NK-92 treated with Interleukin-12 subunit alpha and Interleukin-12 subunit beta, amount 100 ng/mL, for 24 hours (cell line): ENCODE results near the gene LNX1.
"Not testable (repeated sequence)": the region's sequence is repeated elsewhere in the genome, so short reads cannot be mapped to it uniquely, and the experiment has no call there.

Experiments
- DNase-seq: peaks from one replicate; lab custom pipeline; 2025; lab: John Stamatoyannopoulos, UW

The LNX1 gene

DNA sequence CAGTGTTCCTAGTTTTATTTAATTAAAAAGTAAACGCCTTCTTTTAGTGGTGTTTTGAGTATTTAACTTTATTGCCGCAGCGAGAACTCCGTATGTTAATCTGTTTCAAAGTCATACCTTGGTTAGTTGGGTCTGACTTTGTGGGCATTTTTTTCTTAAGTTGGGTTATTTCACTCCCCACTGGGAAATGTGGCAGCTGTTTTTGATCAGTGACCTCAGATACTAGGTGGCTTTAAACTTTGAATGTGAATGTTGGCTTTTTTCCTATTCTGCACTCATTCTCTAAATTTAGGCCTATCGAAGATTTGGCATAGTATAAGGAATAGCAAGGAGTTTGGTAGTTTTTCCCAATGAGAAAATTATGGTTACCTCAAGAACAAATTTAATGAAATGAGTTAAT lies 127.9 kb downstream of the LNX1 start:
- no peak for DNase-seq

DNA sequence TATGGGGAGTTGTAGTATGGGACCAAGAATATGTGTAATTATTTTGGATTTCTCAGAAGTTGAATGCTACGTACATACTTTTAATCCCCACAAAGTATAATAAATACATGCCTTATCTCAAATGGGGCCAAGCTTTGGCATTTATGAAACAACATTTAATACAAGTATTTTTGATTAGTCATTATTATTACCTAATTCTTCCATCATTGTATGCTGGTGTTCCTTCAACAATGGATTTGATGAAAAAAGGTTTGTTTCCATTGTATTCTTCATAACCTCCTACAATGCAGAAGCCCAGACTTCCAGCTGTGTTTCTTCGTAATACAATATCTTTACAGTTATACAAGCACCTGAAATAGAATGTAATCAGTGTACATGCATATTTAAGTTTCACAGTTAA lies 130.0 kb downstream of the LNX1 start:
- no peak for DNase-seq

DNA sequence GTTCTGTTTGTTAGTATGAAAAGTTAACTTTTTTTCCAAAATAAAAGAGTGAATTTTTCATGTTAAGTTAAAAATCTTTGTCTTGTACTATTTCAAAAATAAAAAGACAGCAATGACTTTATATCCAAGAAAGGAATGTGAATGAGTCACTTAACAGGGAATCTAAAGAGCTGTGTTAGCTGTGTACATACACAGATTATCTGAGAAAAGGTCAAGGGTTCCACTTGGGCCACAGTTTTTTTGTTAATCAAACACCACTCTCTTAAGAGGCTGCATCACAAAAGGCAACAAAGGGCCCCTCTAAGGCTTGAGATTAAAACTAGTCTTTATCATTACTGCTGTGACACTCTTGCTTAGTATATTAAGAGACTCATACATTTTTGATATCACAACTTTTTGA lies 131.7 kb downstream of the LNX1 start:
- no peak for DNase-seq

DNA sequence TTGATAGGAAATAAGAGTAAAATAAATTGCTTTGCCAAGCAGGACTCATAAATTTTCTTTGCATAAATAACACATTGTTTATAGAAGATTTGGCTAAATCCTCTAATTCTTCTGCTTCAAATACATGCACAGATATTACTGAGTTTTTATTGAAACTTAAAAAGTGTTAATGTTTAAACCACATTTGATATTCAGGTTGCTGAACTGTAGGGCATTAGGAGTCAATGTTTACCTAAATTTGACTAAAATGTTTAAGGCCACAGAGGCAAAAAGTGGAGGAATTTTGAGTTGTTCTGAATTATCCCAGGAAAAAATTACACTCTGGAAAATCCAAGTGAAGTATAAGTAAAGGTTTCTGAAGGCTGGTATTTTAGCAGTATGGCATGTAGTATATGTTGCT lies 135.1 kb downstream of the LNX1 start:
- DNase-seq: no peak

DNA sequence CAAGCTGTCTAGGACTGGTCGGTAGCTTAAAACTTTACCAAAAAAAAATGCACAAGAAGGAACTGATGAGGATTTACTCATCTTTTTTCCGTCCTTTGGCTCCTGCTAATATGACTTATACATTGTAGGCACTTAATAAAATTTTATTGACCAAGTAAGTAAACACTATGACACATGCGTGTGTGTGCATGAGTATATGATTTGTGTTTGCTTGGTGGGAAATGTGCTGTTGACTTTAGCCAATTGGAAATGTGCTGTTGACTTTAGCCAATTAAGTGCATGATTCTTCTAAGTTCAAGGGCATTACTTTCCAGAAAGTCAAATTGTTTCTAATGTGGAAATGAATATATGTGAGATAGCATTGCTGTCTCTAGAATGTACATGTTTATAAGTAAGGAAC lies 135.5 kb downstream of the LNX1 start:
- no peak for DNase-seq

DNA sequence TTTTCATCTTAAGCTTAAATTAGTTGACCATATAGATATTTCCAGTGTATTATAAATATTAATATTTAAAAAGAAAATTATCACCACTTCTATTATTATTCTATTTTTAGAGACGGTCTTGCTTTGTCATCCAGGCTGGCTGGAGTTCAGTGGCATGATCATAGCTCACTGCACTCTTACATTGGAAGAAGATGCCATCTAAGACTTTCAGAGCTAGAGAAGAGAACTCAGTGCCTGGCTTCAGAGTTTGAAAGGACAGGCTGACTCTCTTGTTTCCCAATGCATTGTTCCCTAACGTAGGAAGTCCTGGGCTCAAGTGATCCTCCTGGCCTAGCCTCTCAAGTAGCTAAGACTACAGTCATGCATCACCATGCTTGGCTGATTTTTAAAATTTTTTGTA lies 137.9 kb downstream of the LNX1 start:
- DNase-seq: no peak

DNA sequence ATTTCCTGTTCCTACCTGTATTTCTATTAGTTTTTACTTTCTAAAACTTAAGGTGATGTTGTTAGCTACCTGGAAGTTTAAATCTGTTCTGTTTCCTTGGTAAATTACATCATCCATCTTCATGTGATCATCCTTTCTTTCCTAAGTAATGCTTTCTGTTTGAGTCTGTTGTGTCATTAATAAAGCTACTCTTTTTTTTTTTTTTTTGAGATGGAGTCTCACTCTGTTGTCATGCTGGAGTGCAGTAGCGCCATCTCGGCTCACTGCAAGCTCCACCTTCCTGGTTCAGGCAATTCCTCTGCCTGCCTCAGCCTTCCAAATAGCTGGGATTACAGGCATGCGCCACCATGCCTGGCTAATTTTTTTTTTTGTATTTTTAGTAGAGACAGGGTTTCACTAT lies 140.5 kb downstream of the LNX1 start:
- DNase-seq: no peak

DNA sequence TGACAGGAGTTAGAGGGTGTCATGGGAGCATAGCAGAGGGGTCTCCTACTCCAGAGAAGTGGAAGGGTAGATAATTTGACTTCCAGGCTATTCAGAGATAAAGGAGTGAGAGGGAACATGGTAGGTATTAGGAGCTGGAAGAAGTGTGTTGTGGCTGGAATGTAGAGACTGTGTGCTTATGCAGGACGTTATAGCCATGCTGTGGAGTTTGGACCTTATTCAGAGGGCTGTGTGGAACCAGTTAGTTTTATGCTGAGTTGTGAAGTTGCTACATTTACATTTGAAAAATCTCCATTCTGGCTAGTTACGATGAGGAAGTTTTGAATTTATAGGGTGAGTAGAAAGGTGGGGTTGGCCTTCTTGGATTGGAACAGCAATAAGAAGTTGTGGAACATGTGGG lies 146.3 kb downstream of the LNX1 start:
- DNase-seq: no peak

DNA sequence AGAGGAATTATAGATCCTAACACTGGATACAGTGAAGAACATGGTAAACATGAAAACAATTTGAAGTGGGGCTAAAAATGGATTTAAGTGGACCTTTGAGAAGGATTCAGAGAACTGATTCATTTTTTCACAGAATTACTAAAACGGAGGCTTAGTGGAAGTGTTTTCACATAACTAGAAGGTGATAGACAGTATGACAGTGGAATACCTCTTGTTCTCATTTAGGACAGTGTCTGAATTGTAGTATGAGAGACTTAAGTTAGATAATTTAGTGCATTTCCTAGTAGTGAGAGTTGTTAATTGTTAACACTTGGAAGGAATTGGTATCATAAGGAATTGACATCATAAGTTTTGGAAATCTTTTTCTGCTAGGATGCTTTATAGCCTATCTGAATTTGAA lies 149.7 kb downstream of the LNX1 start:
- no peak for DNase-seq

DNA sequence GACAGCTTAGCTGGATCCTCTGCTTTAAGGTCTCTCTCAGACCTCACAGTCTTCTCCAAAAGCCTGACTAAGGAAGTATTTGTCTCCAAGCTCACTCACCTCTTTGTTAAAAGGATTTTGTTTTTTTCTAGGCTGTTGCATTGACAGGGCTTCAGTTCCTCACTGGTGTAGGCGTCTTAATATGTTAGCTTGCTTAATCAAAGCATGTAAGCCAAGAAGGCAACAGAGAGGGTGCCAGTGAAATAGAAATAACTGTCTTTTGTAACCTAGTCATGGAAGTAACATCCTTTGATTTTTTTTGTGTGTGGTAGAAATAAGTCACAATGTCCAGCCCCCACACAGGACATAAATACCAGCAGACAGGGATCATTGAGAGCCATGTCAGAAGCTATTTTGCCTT lies 155.0 kb downstream of the LNX1 start:
- no peak for DNase-seq

DNA sequence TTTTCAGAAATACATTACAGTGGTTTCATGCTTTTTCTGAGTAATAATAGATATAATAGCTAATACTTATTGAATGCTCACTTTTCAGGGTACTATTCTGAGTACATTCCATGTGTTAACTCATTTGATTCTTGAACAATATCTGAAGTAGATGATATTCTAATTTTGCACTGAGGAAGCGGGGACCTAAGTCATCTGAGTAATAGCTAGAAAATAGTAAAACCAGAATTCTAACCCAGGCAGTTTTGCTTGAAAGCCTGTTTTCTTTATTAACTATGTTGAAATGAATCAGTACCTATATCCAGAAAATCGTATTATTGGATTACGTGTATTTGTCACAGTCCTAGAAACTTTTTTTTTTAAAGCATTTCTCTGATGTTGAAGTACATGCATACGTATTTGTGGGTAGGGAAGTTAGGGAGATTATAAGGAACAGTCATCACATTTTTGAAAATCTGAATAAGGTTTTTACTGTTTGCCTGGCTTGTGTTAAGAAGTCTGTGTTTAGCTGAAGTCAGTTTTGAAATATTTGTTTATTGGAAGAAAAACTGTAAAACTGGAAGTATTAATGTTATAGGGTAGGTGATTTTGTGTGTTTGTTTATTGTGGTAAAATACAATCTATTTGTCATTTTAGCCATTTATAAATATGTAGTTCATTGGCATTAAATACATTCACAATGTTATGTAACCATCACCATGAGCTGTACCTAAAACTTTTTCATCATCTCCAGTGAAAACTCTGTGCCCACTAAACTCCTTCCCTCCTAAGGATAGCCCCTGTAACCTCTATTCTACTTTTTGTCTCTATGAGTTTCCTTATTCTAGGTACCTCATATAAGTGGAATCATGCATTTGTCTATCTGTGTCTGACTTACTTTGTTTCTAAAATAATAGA lies 158.5 kb downstream of the LNX1 start:
- no peak for DNase-seq

DNA sequence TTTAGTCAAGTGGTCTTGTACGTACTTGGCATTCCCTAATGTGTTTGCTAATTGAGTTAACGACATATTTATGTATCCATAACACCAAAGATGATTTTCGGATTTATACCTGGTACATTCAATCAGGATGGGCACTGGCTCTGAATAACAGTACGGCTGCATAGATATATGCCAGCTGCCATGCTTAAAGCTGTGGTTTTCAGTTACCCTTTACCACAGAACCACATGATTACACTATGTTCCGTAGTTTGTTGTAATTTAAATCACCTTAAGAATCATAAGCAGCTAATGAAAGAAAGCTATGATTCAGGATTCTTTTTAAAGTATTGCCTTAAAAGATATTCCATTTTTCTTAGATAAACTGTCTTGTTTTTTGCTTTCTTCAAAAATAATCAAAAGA lies 160.2 kb downstream of the LNX1 start:
- DNase-seq: no peak

DNA sequence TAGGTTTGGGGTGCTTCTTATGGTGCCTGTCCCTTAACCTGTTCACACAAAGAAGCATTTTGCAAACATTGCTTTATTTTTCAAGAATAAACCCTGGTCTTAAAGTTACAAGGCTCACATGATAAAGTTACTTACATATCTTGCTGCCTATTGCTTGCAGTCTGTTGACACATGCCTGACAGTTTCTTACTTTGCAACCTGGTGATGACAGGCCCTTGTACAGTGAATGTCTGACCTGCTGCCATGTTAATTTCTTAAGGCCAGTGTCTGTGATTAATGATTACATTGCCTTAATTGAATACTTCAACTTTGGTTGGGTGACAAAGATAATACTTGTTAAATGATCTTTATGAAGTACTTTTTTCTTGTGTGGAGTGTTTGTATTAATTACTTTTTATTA lies 163.9 kb downstream of the LNX1 start:
- no peak for DNase-seq

DNA sequence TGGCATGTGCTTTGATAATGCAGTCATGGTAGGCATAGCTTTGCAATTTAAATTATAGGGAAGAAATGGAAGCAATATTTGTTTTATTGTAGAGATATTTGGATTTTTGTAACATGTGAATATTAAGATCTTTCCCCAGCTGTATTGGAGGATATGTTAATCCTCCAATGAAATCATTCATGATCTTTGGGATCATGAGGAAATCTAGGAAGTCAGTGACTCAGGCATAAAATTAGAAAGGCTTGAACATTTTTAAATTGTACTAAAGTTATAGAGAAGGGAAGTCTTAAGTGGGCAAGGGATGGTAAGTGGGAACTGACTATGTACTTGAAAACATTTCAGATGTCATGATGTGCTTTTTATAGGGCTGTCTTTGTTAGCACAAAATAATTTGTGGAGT lies 167.0 kb downstream of the LNX1 start:
- DNase-seq: no peak

DNA sequence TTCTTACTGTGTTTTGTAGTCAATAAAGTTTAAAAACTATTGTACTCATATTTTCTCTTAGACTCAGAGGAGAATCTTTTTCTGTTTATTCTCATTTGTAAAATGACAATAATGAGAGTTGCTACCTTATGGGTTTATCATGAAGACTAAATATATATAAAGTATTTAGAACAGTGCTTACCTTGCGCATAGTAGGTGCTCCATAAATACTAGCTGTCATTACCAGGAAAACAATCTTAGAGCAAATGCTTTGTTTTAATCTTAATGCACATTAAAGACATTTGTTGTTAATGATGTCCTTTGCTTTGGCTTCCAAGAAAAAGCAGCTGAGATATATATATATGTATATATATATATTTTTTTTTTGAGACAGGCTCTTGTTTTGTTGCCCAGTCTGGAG lies 168.9 kb downstream of the LNX1 start:
- DNase-seq: no peak

DNA sequence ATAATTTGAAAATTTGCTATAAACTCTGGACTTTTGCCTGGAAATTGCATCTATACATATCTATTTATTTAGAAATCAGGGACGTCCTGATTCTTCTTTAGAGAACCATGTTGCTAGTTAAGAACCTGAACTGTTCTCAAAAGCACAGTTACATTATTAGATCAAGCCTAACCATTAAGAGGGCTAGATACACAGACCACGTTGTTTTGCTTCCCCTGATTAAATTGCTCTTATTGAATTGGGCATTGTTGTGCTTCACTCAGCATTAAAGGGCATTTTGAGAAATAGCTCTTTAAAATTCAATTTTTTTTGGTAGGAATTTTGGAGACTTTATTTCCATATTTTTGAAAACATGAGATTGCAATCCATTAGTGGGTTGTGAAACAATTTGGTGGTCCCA lies 169.5 kb downstream of the LNX1 start:
- DNase-seq: no peak

DNA sequence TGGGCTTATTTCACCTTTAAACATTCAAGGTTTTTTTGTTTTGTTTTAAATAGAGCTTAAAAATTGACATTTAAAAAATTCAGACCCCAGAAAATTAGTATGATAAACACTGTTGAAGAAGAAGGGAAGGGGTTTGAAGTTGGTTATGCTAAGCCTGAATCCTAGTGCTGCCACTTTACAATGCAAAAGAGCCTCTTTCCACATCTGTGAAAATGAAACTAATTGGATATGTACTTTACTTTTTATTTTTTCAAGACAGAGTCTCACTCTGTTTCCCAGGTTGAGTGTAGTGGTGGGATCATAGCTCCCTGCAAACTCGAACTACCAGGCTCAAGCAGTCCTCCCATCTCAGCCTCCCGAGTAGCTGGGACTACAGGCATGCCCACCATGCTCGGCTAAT lies 172.1 kb downstream of the LNX1 start:
- DNase-seq: no peak

DNA sequence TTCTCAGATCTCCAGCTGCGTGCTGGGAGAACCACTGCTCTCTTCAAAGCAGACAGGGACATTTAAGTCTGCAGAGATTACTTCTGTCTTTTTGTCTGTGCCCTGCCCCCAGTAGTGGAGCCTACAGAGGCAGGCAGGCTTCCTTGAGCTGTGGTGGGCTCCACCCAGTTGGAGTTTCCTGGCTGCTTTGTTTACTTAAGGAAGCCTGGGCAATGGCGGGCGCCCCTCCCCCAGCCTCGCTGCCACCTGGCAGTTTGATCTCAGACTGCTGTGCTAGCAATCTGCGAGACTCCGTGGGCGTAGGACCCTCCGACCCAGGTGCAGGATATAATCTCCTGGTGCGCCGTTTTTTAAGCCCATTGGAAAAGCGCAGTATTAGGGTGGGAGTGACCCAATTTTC lies 181.8 kb downstream of the LNX1 start:
- not testable (repeated sequence) for DNase-seq
